Skeletal muscle tissue (tissue), 4 donors: ENCODE data around the gene RAB5IF. TPM values are rescaled to one million over a fixed set of nuclear protein-coding genes. Genes with fewer than 3 reads are reported as not detected.
"Not testable (repeated sequence)": the region's sequence is repeated elsewhere in the genome, so short reads cannot be mapped to it uniquely, and the experiment has no call there.

Experiments
- H3K27ac ChIP-seq: one replicate; pipeline ENCODE4 v1.7.0; 2013; ENCODE audit warnings: mild to moderate bottlenecking, low read depth, low read length, inconsistent platforms
- H3K27me3 ChIP-seq, 3 donors: one replicate each; pipeline ENCODE4 v1.7.0; 2013; ENCODE audit warnings: low read length in 3 of 3; ENCODE audit not compliant: control insufficient read depth in 3 of 3, insufficient read depth in 3 of 3
- H3K36me3 ChIP-seq, 3 donors: one replicate each; pipeline ENCODE4 v1.7.0; 2013; ENCODE audit warnings: low read length in 3 of 3; ENCODE audit not compliant: control insufficient read depth in 3 of 3, insufficient read depth in 3 of 3
- H3K4me1 ChIP-seq, 3 donors: one replicate each; pipeline ENCODE4 v1.7.0; 2013; ENCODE audit warnings: low read length in 3 of 3, mild to moderate bottlenecking in 3 of 3; ENCODE audit not compliant: control insufficient read depth in 3 of 3, insufficient read depth in 3 of 3
- H3K4me3 ChIP-seq, 3 donors: one replicate each; pipeline ENCODE4 v1.7.0; 2013; ENCODE audit warnings: low read length in 3 of 3
- H3K9ac ChIP-seq, 3 donors: one replicate each; pipeline ENCODE4 v1.7.0; 2013; ENCODE audit warnings: low read length in 3 of 3, mild to moderate bottlenecking in 3 of 3, moderate library complexity in 2 of 3, low read depth in 1 of 3
- H3K9me3 ChIP-seq, 3 donors: one replicate each; pipeline ENCODE4 v1.7.0; 2013; ENCODE audit warnings: low read length in 3 of 3; ENCODE audit not compliant: control insufficient read depth in 3 of 3
- total RNA-seq: library from RNA; depleted of rRNA; stranded (reverse); fragments of >200 nt; gene quantifications from one replicate; pipeline ENCODE4 v1.2.3, GENCODE V29; 2014
- donor health status: Osteomylitis.

Gene RAB5IF
- total RNA-seq, 1 donor from 2014 or later, result 47.5 TPM

- peak overlapping the region in 2 of 3 donors; percentile 4 to 16 for H3K4me3 ChIP-seq
- peaks cover 32 to 42% (median 39%) of the 10 kb centered on the region in 3 donors for H3K36me3 ChIP-seq
- H3K9me3 ChIP-seq, result no peaks in the 10 kb centered on the region
- peak overlapping the region in 1 of 3 donors; percentile 96 for H3K9ac ChIP-seq
- H3K4me1 ChIP-seq, result peaks cover 18 to 22% (median 21%) of the 10 kb centered on the region in 3 donors
- H3K27ac ChIP-seq, result no peak overlapping the region
- no peaks in the 10 kb centered on the region for H3K27me3 ChIP-seq
These were observed 2.2 kb downstream of the RAB5IF start for GRCh38 chr20:36607586-36608387.

- H3K9me3 ChIP-seq, H3K27me3 ChIP-seq, H3K27ac ChIP-seq, H3K4me3 ChIP-seq, H3K9ac ChIP-seq: not testable (repeated sequence)
- Histone ChIP-seq H3K36me3 (peaks cover 38 to 45% (median 43%) of the 10 kb centered on the region in 3 donors), H3K4me1 (peaks cover 18 to 22% (median 21%) of the 10 kb centered on the region in 3 donors)
These were observed 2.8 kb downstream of the RAB5IF start for GRCh38 chr20:36608388-36608728.

GRCh38 chr20:36611625-36612024 lies 6.0 kb downstream of the RAB5IF start:
- no peak overlapping the region for H3K9ac ChIP-seq
- H3K9me3 ChIP-seq, result no peaks in the 10 kb centered on the region
- H3K36me3 ChIP-seq, result peaks cover 57 to 65% (median 63%) of the 10 kb centered on the region in 3 donors
- no peak overlapping the region for H3K27ac ChIP-seq
- no peaks in the 10 kb centered on the region for H3K27me3 ChIP-seq
- H3K4me3 ChIP-seq, result no peak overlapping the region
- H3K4me1 ChIP-seq, result peaks cover 9 to 10% (median 9%) of the 10 kb centered on the region in 3 donors

GRCh38 chr20:36613974-36614373 lies 8.4 kb downstream of the RAB5IF start:
- Histone ChIP-seq H3K27me3 (no peaks in the 10 kb centered on the region), H3K4me1 (no peaks in the 10 kb centered on the region), H3K9ac (peak overlapping the region in 1 of 3 donors; percentile 16), H3K27ac (no peak overlapping the region), H3K9me3 (no peaks in the 10 kb centered on the region), H3K36me3 (peaks cover 46 to 57% (median 55%) of the 10 kb centered on the region in 3 donors), H3K4me3 (no peak overlapping the region)

GRCh38 chr20:36614781-36615557 lies 9.4 kb downstream of the RAB5IF start:
- no peaks in the 10 kb centered on the region for H3K27me3 ChIP-seq
- no peak overlapping the region for H3K27ac ChIP-seq
- no peaks in the 10 kb centered on the region for H3K4me1 ChIP-seq
- H3K9me3 ChIP-seq, result no peaks in the 10 kb centered on the region
- H3K9ac ChIP-seq, result no peak overlapping the region
- no peak overlapping the region for H3K4me3 ChIP-seq
- H3K36me3 ChIP-seq, result peaks cover 39 to 49% (median 46%) of the 10 kb centered on the region in 3 donors

GRCh38 chr20:36620917-36621316 lies 15.3 kb downstream of the RAB5IF start:
- Histone ChIP-seq H3K9ac (no peak overlapping the region), H3K27ac (no peak overlapping the region), H3K36me3 (peaks cover 0 to 2% (median 0%) of the 10 kb centered on the region in 3 donors), H3K9me3 (no peaks in the 10 kb centered on the region), H3K4me3 (no peak overlapping the region), H3K27me3 (no peaks in the 10 kb centered on the region), H3K4me1 (no peaks in the 10 kb centered on the region)

GRCh38 chr20:36623444-36623843 lies 17.9 kb downstream of the RAB5IF start:
- H3K27me3 ChIP-seq, result no peaks in the 10 kb centered on the region
- H3K9me3 ChIP-seq, result no peaks in the 10 kb centered on the region
- no peaks in the 10 kb centered on the region for H3K4me1 ChIP-seq
- no peak overlapping the region for H3K9ac ChIP-seq
- H3K27ac ChIP-seq, result no peak overlapping the region
- H3K36me3 ChIP-seq, result no peaks in the 10 kb centered on the region
- H3K4me3 ChIP-seq, result no peak overlapping the region

- H3K27ac ChIP-seq, result no peak overlapping the region
- no peak overlapping the region for H3K4me3 ChIP-seq
- H3K4me1 ChIP-seq, result no peaks in the 10 kb centered on the region
- H3K27me3 ChIP-seq, result no peaks in the 10 kb centered on the region
- H3K9me3 ChIP-seq, result no peaks in the 10 kb centered on the region
- H3K9ac ChIP-seq, result no peak overlapping the region
- no peaks in the 10 kb centered on the region for H3K36me3 ChIP-seq
These were observed 18.7 kb downstream of the RAB5IF start for GRCh38 chr20:36624068-36624943.

- no peak overlapping the region for H3K27ac ChIP-seq
- H3K36me3 ChIP-seq, result no peaks in the 10 kb centered on the region
- no peaks in the 10 kb centered on the region for H3K4me1 ChIP-seq
- H3K9me3 ChIP-seq, result no peaks in the 10 kb centered on the region
- H3K4me3 ChIP-seq, result no peak overlapping the region
- no peaks in the 10 kb centered on the region for H3K27me3 ChIP-seq
- no peak overlapping the region for H3K9ac ChIP-seq
These were observed 19.4 kb downstream of the RAB5IF start for GRCh38 chr20:36624944-36625324.
